Measurements from ENCODE around the gene MYRF. TPM values are rescaled to one million over a fixed set of nuclear protein-coding genes. Genes with fewer than 3 reads are reported as not detected.

MYRF gene
- total and polyA plus RNA-seq, 7 donors, result 0.01 to 0.24 (median 0.11) TPM; not detected in 1

- ATAC-seq (no peak), DNase-seq (peak in 1 of 2 donors; percentile 24)
- Histone ChIP-seq H3K36me3 (ENCODE audit: insufficient read depth in 1 of 2, low read depth in 1 of 2) (no peaks in the 10 kb centered on the region), H3K9me3 (no peaks in the 10 kb centered on the region), H3K4me3 (peak overlapping the region; percentile 60), H3K27me3 (ENCODE audit: insufficient read depth in 3 of 3, low read length in 2 of 3) (peaks cover 0 to 30% (median 10%) of the 10 kb centered on the region in 3 donors), H3K27ac (peak overlapping the region; percentile 41), H3K4me1 (peaks cover 12% of the 10 kb centered on the region)
- WGBS, 3 donors, result 0 to 1% (median 0%) methylated on average over 14 to 16 of the region's 16 CpGs
- TF ChIP-seq CTCF (IDR thresholded peaks at IDR 0.05), result no peak
- intact Hi-C loops (cut with DNase I), result no loop called here
Measured at GRCh38 chr11:61828379-61828628, 75.9 kb downstream of the MYRF start.

DNA sequence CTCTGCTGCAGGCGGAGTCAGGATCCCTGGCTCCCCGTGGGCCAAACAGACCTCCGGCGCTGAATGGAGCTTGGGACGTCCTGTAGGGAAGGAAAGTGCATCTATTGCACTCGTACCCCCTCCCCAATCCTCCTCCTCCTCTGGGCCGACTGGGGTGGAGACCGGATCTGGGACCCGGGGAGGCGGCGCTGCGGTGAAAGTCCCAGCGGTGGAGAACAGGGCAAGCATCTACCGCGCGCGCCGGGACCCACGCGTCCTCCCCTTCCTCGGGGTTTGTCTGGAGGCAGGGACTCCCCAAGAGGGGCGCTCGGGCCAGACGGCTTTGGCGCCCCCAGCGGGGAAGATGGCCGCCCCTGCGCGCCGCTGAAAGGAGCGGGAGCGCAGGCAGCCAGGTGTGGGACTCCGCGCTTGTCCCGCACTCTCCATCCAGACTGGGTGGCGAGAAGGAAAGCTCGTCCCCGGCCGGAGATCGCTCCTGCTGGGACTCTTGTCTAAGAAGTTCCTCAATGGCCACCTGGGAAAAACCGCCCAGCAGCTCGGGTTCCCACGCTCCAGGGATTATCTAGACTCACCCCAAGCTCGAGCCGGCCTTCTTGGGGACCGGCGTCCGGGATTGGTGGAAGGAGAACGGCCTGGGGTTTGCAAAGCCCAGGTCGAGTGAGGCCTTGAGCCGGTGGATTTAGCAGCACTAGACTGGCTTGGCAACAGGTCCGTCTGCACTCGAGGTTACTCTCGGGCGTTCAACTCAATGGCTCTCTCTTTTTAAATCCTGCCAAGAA, 76.4 kb downstream of the MYRF start:
- Histone ChIP-seq H3K4me3 (peak overlapping the region; percentile 60), H3K27ac (peak overlapping the region; percentile 41), H3K4me1 (peaks cover 12% of the 10 kb centered on the region), H3K27me3 (ENCODE audit: insufficient read depth in 3 of 3, low read length in 2 of 3) (peaks cover 0 to 30% (median 10%) of the 10 kb centered on the region in 3 donors), H3K36me3 (ENCODE audit: insufficient read depth in 1 of 2, low read depth in 1 of 2) (no peaks in the 10 kb centered on the region), H3K9me3 (no peaks in the 10 kb centered on the region)
- intact Hi-C loops (cut with DNase I), result no loop called here
- peak; percentile 22 for TF ChIP-seq CTCF (IDR thresholded peaks at IDR 0.05)
- DNase-seq (peak; percentile 27 to 63), ATAC-seq (peak in 3 of 4 donors; percentile 38 to 48 (median 45))
- 2 to 4% (median 3%) methylated on average over 44 to 55 of the region's 55 CpGs for WGBS, 3 donors

DNA sequence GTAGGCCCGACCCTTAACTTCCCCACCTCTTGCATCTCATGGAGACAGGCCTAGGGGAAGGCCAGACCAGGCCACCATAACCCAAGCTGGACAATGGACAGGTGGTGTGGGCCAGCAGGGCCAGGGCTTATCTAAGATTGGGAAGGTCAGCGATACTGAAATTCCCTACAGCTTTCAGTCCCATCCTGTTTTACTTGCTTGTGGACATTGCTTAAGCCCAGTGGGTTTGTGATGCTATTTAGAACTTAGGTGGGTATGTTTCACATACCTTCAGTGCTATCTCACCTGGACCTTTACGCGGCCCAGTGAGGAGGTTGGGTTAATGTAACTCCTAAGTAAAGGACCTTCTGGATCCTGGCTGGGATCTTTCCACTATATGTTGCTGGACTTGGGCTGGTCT, 77.4 kb downstream of the MYRF start:
- intact Hi-C loops (cut with DNase I), result no loop called here
- DNase-seq (no peak), ATAC-seq (no peak)
- H3K9me3 ChIP-seq, result no peaks in the 10 kb centered on the region
- H3K27ac ChIP-seq, result peak overlapping the region; percentile 39
- H3K27me3 ChIP-seq (ENCODE audit: insufficient read depth in 3 of 3, low read length in 2 of 3), result peaks cover 0 to 30% (median 10%) of the 10 kb centered on the region in 3 donors
- H3K4me1 ChIP-seq, result peaks cover 12% of the 10 kb centered on the region
- H3K36me3 ChIP-seq (ENCODE audit: insufficient read depth in 1 of 2, low read depth in 1 of 2), result no peaks in the 10 kb centered on the region
- WGBS, 3 donors, result 72 to 80% (median 77%) methylated on average over 4 of the region's 4 CpGs
- H3K4me3 ChIP-seq, result peak overlapping the region; percentile 60
- no peak for TF ChIP-seq CTCF (IDR thresholded peaks at IDR 0.05)

GRCh38 chr11:61830237-61831105, 78.0 kb downstream of the MYRF start:
- Histone ChIP-seq H3K27ac (peak overlapping the region; percentile 42), H3K27me3 (ENCODE audit: insufficient read depth in 3 of 3, low read length in 2 of 3) (peaks cover 0 to 30% (median 10%) of the 10 kb centered on the region in 3 donors), H3K36me3 (ENCODE audit: insufficient read depth in 1 of 2, low read depth in 1 of 2) (no peaks in the 10 kb centered on the region), H3K9me3 (no peaks in the 10 kb centered on the region), H3K4me3 (no peak overlapping the region), H3K4me1 (peaks cover 12% of the 10 kb centered on the region)
- ATAC-seq, result no peak
- WGBS, 3 donors, result 45 to 61% (median 47%) methylated on average over 8 of the region's 8 CpGs
- no peak for DNase-seq
- no peak for TF ChIP-seq CTCF (IDR thresholded peaks at IDR 0.05)
- intact Hi-C loops (cut with DNase I), result no loop called here

All from psoas muscle (tissue), 8 donors.